Amygdala (tissue), 56 donors: ENCODE measurements around the gene SEPTIN2.
"Not testable (repeated sequence)": the region's sequence is repeated elsewhere in the genome, so short reads cannot be mapped to it uniquely, and the experiment has no call there.

Experiments used
- DNase-seq, 56 donors: peaks; one replicate each; lab custom pipeline; 2025; lab: John Stamatoyannopoulos, UW

The SEPTIN2 gene

GRCh38 chr2:241378816-241379215 is 63.1 kb downstream of the SEPTIN2 start:
- no peak for DNase-seq

- no peak for DNase-seq
Measured at GRCh38 chr2:241379481-241380480, 64.1 kb downstream of the SEPTIN2 start.

- DNase-seq, result no peak
Measured at GRCh38 chr2:241381872-241382271, 66.1 kb downstream of the SEPTIN2 start.

GRCh38 chr2:241385450-241385849 is 69.7 kb downstream of the SEPTIN2 start:
- DNase-seq, result not testable (repeated sequence)

GRCh38 chr2:241386519-241386918 is 70.8 kb downstream of the SEPTIN2 start:
- DNase-seq, result no peak

GRCh38 chr2:241389697-241390096 is 74.0 kb downstream of the SEPTIN2 start:
- DNase-seq, result no peak

GRCh38 chr2:241390301-241391206 is 74.8 kb downstream of the SEPTIN2 start:
- DNase-seq, result no peak

GRCh38 chr2:241391892-241392665 is 76.4 kb downstream of the SEPTIN2 start:
- DNase-seq, result peak in 12 of 56 donors; percentile 11 to 55 (median 36)

- not testable (repeated sequence) for DNase-seq
Measured at GRCh38 chr2:241392753-241393152, 77.0 kb downstream of the SEPTIN2 start.

- no peak for DNase-seq
Measured at GRCh38 chr2:241393524-241394196, 77.9 kb downstream of the SEPTIN2 start.

GRCh38 chr2:241396809-241397208 is 81.1 kb downstream of the SEPTIN2 start:
- DNase-seq, result not testable (repeated sequence)

GRCh38 chr2:241399941-241400922 is 84.5 kb downstream of the SEPTIN2 start:
- DNase-seq, result no peak
